HG03103 (cell line): ENCODE data around the gene FXYD2.

Experiments used
- ATAC-seq: cut with Tn5 transposase; IDR thresholded peaks from one replicate; pipeline ENCODE4 v1.9.1; 2021; ENCODE audit warnings: low read depth; ENCODE audit not compliant: unreplicated experiment

The FXYD2 gene

GRCh38 chr11:117805045-117805444 is 19.5 kb downstream of the FXYD2 start:
- ATAC-seq: no peak

GRCh38 chr11:117803896-117804295 is 20.6 kb downstream of the FXYD2 start:
- ATAC-seq: no peak

GRCh38 chr11:117799634-117800033 is 24.9 kb downstream of the FXYD2 start:
- no peak for ATAC-seq

- ATAC-seq: no peak
These were observed 27.5 kb downstream of the FXYD2 start, which contains the start of gene DSCAML1 for GRCh38 chr11:117796872-117797529. Gene DSCAML1 (minus strand): TSS chr11:117797216. CDS start chr11:117797079, 137 bp downstream.

GRCh38 chr11:117796456-117796871 is 28.1 kb downstream of the FXYD2 start:
- ATAC-seq: no peak

GRCh38 chr11:117795638-117796455 is 28.7 kb downstream of the FXYD2 start:
- ATAC-seq: no peak

- no peak for ATAC-seq
These were observed 29.5 kb downstream of the FXYD2 start for GRCh38 chr11:117794772-117795629.

- ATAC-seq: no peak
These were observed 30.4 kb downstream of the FXYD2 start for GRCh38 chr11:117794135-117794534.

- ATAC-seq: no peak
These were observed 31.0 kb downstream of the FXYD2 start for GRCh38 chr11:117793583-117793982.

GRCh38 chr11:117792992-117793391 is 31.6 kb downstream of the FXYD2 start:
- ATAC-seq: no peak

- no peak for ATAC-seq
These were observed 32.3 kb downstream of the FXYD2 start for GRCh38 chr11:117792241-117792640.

- no peak for ATAC-seq
These were observed 34.3 kb downstream of the FXYD2 start for GRCh38 chr11:117790279-117790678.

GRCh38 chr11:117789241-117789640 is 35.3 kb downstream of the FXYD2 start:
- ATAC-seq: no peak

GRCh38 chr11:117786135-117786870 is 38.2 kb downstream of the FXYD2 start:
- no peak for ATAC-seq

- ATAC-seq: no peak
These were observed 42.4 kb downstream of the FXYD2 start for GRCh38 chr11:117782101-117782500.

- ATAC-seq: no peak
These were observed 42.9 kb downstream of the FXYD2 start for GRCh38 chr11:117781627-117782026.

- ATAC-seq: no peak
These were observed 44.1 kb downstream of the FXYD2 start for GRCh38 chr11:117780456-117780855.

- ATAC-seq: no peak
These were observed 50.0 kb downstream of the FXYD2 start for GRCh38 chr11:117774553-117774952.

- ATAC-seq: no peak
These were observed 52.2 kb downstream of the FXYD2 start for GRCh38 chr11:117772360-117772759.

- no peak for ATAC-seq
These were observed 52.7 kb downstream of the FXYD2 start for GRCh38 chr11:117771841-117772240.
